Dendritic cell treated with granulocyte-macrophage colony-stimulating factor and Interleukin-4, amounts not matched to agents 40 ng/mL and 50 ng/mL, for 4 days (primary cell): ENCODE measurements around the gene ABHD16B.

Experiments
- H3K27ac Mint-ChIP-seq: one replicate; pipeline ENCODE4 v1.8.0; 2022; ENCODE audit warnings: mild to moderate bottlenecking, mixed read lengths
- H3K27me3 Mint-ChIP-seq: one replicate; pipeline ENCODE4 v1.8.0; 2022; ENCODE audit warnings: mild to moderate bottlenecking, mixed read lengths
- H3K36me3 Mint-ChIP-seq: one replicate; pipeline ENCODE4 v1.8.0; 2022; ENCODE audit warnings: low read depth, mixed read lengths
- H3K4me1 Mint-ChIP-seq: one replicate; pipeline ENCODE4 v1.8.0; 2022; ENCODE audit warnings: low read depth, mixed read lengths
- H3K4me3 Mint-ChIP-seq: one replicate; pipeline ENCODE4 v1.8.0; 2022; ENCODE audit warnings: mild to moderate bottlenecking, moderate library complexity, mixed read lengths
- H3K9me3 Mint-ChIP-seq: one replicate; pipeline ENCODE4 v1.8.0; 2022; ENCODE audit warnings: mixed read lengths
- intact Hi-C: fragments of 100-400 bp; cut with micrococcal nuclease; formaldehyde crosslinking; loops from one replicate; pipeline ENCODE4 v1.15.0; 2022

ABHD16B gene

GRCh38 chr20:63855363-63856097 is 5.8 kb upstream of the ABHD16B start:
- Mint-ChIP-seq H3K4me3 (no peak overlapping the region), H3K27me3 (peaks cover 12% of the 10 kb centered on the region), H3K9me3 (no peaks in the 10 kb centered on the region), H3K36me3 (peaks cover 3% of the 10 kb centered on the region), H3K27ac (peak overlapping the region; percentile 95), H3K4me1 (peaks cover 90% of the 10 kb centered on the region)
- intact Hi-C loops: loop anchor here (10.0 kb wide), 1 partner anchor 321 kb away; the partner anchor contains the start of gene PTK6

DNA sequence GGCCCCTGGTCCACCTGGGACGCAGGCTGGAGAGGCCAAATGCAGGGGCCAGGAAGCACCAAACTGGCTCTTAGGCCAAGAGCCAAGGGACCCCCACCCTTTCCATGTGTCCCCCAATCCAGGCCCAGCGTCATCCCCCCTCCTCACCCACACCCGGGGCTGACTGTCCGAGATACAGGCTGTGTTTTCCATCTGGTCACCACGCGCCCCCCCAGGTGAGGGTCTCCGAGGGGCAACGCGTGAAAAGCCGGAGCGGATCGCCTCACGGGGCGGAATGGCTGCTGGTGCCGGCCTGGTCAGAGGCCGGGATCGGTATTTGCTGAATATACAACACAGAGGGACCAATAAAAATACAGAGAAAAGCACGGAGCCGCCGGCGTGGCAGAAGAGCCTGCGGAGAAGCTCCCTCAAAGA is 5.2 kb upstream of the ABHD16B start:
- Mint-ChIP-seq H3K36me3 (peaks cover 9% of the 10 kb centered on the region), H3K27me3 (peaks cover 11% of the 10 kb centered on the region), H3K4me3 (no peak overlapping the region), H3K4me1 (peaks cover 90% of the 10 kb centered on the region), H3K27ac (no peak overlapping the region), H3K9me3 (no peaks in the 10 kb centered on the region)
- intact Hi-C loops: loop anchor here (10.0 kb wide), 1 partner anchor 321 kb away; the partner anchor contains the start of gene PTK6

DNA sequence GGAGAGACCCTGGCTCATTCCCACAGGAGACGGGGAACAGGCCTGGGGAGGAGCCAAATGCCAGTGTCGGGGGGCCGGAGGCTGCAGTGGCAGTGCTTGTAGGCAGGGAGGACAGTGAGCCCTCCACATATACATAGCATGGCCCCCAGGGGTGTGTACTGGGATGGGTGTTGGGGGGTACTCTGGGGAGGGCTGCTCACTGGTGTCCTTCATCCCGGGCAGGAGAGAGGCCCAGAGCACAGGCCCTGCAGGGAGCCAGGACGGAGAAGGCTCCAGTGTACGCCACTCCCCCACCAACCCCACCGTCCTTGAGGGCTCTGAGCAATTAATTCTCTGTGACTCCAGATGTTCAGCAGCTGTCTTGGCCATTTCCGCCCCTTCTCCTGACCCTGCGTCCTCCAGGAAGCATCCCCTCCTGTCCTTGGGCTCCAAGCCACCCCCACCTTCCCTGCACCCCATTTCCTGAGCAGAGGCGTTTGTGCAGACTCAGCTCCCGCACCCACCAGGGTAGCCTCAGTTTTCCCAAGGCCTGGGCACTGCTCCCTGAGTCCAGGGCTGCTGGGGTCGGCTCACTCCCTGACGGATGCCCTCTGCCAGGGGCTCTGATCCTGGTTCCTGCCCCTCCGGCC is 3.4 kb upstream of the ABHD16B start:
- intact Hi-C loops: loop anchor here (10.0 kb wide), 1 partner anchor 323 kb away; the partner anchor contains the start of gene PTK6
- H3K4me3 Mint-ChIP-seq: peak overlapping the region; percentile 57
- peaks cover 11% of the 10 kb centered on the region for H3K27me3 Mint-ChIP-seq
- H3K36me3 Mint-ChIP-seq: peaks cover 27% of the 10 kb centered on the region
- H3K4me1 Mint-ChIP-seq: peaks cover 79% of the 10 kb centered on the region
- no peaks in the 10 kb centered on the region for H3K9me3 Mint-ChIP-seq
- peak overlapping the region; percentile 84 for H3K27ac Mint-ChIP-seq

- Mint-ChIP-seq H3K9me3 (no peaks in the 10 kb centered on the region), H3K27ac (peak overlapping the region; percentile 84), H3K4me1 (peaks cover 80% of the 10 kb centered on the region), H3K27me3 (peaks cover 11% of the 10 kb centered on the region), H3K4me3 (peak overlapping the region; percentile 57), H3K36me3 (peaks cover 34% of the 10 kb centered on the region)
- intact Hi-C loops: loop anchor here (10.0 kb wide), 1 partner anchor 324 kb away; the partner anchor contains the start of gene PTK6
Observed at GRCh38 chr20:63858393-63859165, 2.7 kb upstream of the ABHD16B start.

DNA sequence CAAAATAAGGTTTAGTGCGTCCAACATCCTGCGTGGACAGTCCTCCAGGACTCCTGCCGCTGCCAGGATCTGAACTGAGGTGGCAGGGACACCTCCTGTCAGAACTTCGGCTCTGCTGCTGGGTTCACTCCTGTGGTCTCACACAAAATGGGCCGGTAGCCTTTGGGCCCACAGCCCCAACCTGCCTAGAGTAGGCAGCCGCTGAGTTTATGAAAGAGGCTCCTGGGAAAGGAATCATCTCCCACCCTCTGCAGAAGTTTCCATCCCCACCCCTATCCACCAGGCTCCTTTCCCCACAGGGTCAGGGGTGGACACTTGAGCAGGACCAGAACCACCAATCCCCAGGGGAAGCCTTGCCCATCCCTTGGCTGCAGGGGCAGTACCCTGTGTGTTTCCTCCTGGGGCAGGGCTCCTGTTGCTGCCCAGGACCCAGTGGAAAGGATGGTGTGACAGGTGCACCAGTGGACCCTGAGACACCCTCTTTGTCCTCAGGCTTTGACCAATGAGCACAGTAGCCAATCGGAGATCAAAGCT is 2.1 kb upstream of the ABHD16B start:
- intact Hi-C loops: loop anchor here (10.0 kb wide), 1 partner anchor 324 kb away; the partner anchor contains the start of gene PTK6
- Mint-ChIP-seq H3K9me3 (no peaks in the 10 kb centered on the region), H3K27me3 (peaks cover 11% of the 10 kb centered on the region), H3K27ac (peak overlapping the region; percentile 84), H3K4me3 (peak overlapping the region; percentile 20), H3K36me3 (peaks cover 39% of the 10 kb centered on the region), H3K4me1 (peaks cover 79% of the 10 kb centered on the region)

- H3K4me3 Mint-ChIP-seq: peak overlapping the region; percentile 66
- peaks cover 52% of the 10 kb centered on the region for H3K36me3 Mint-ChIP-seq
- no peaks in the 10 kb centered on the region for H3K9me3 Mint-ChIP-seq
- peaks cover 8% of the 10 kb centered on the region for H3K27me3 Mint-ChIP-seq
- H3K27ac Mint-ChIP-seq: peak overlapping the region; percentile 84
- intact Hi-C loops: loop anchor here (5.0 kb wide), 1 partner anchor 33 kb away; no protein-coding TSS in a partner anchor
- H3K4me1 Mint-ChIP-seq: peaks cover 68% of the 10 kb centered on the region
Observed at GRCh38 chr20:63860325-63861051, 810 bp upstream of the ABHD16B start.

DNA sequence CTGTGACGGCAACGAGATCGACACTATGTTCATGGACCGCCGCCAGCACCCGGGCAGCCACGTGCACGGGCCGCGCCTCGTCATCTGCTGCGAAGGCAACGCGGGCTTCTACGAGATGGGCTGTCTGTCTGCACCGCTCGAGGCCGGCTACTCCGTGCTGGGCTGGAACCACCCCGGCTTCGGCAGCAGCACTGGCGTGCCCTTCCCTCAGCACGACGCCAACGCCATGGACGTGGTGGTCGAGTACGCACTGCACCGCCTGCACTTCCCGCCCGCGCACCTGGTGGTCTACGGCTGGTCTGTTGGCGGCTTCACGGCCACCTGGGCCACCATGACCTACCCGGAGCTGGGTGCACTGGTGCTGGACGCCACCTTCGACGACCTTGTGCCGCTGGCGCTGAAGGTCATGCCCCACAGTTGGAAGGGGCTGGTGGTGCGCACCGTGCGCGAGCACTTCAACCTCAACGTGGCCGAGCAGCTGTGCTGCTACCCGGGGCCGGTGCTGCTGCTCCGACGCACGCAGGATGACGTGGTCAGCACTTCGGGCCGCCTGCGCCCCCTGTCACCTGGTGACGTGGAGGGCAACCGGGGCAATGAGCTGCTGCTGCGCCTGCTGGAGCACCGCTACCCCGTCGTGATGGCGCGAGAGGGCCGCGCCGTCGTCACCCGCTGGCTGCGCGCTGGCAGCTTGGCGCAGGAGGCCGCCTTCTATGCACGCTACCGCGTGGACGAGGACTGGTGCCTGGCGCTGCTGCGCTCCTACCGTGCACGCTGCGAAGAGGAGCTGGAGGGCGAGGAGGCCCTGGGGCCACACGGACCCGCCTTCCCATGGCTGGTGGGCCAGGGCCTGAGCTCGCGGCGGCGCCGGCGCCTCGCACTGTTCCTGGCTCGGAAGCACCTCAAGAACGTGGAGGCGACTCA is 943 bp downstream of the ABHD16B start:
- H3K36me3 Mint-ChIP-seq: peaks cover 65% of the 10 kb centered on the region
- peaks cover 71% of the 10 kb centered on the region for H3K4me1 Mint-ChIP-seq
- H3K27me3 Mint-ChIP-seq: peaks cover 2% of the 10 kb centered on the region
- peak overlapping the region; percentile 88 for H3K27ac Mint-ChIP-seq
- intact Hi-C loops: loop anchor here (5.0 kb wide), 1 partner anchor 35 kb away; no protein-coding TSS in a partner anchor
- no peaks in the 10 kb centered on the region for H3K9me3 Mint-ChIP-seq
- H3K4me3 Mint-ChIP-seq: no peak overlapping the region

DNA sequence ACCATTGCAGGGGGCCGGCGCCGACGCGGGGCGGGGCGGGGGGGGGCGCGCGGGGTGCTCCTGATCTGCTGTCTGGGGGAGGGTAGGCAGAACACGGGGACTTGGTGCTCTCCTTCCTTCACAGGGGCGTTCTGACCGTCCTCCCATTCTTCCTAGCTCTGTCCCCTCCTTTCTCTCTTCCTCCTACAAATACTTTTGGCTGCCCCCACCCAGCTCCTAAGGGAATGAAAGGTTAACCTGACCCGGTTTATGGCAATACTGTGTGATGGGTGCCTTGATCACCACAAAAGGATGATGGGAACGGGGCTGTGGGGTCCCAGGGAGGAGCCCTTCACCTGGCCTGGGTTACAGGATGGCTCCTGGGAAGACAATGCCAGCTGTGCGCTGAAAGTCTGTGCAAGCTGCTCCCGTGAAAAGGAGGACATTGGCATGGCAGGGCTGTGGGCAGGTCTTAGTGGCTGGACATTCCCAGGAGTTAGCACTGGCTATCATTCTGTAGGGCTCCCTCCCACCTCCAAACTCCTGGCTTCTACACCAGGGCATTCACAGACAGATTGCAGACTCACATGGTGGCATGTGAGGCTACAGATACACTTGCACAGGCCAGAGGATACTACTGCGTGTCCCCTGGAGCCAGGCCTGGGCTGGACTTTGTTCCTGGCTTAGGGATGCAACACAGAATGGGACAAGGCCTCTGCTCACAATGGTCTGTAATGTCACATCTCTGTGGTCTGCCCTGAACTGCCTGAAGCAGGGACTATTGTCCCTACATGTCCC is 1.9 kb downstream of the ABHD16B start:
- peaks cover 1% of the 10 kb centered on the region for H3K27me3 Mint-ChIP-seq
- peaks cover 68% of the 10 kb centered on the region for H3K4me1 Mint-ChIP-seq
- intact Hi-C loops: loop anchor here (5.0 kb wide), 1 partner anchor 36 kb away; no protein-coding TSS in a partner anchor
- H3K4me3 Mint-ChIP-seq: peak overlapping the region; percentile 85
- H3K9me3 Mint-ChIP-seq: no peaks in the 10 kb centered on the region
- peak overlapping the region; percentile 88 for H3K27ac Mint-ChIP-seq
- H3K36me3 Mint-ChIP-seq: peaks cover 75% of the 10 kb centered on the region

DNA sequence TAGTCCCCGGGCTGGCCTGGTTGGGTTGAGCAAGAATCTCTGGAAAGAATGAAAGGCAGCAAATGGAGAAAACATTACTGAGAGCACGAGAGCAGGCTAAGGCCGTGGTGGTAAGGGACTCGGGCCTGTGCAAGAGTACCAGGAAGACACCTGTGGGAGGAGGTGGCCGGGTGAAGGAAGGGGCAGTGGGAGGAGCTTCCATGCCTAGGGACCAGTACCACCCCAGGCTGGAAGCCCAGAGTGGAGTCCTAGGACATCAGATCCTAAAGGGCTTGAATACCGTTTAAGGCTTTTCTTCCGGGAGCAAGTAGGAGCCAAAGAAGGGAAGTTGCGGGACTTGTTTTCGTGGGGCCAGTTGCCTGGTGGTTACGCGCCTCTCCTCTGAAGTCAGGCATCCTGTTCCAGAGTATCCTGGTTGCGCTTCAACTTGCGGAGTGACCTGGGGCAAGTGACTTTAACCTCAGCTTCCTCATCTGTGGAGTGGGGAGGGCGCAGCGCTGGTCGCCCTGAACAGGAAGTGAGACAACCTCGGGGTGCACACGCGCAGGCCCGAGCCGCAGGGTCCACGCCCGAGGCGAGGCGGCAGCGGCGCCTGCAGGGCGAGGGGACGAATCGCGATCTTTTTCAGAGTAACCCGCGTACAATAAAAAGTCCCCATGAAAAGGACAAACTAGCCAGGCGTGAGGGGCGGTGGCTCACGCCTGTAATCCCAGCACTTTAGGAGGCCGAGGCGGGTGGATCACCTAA is 2.7 kb downstream of the ABHD16B start:
- no peaks in the 10 kb centered on the region for H3K27me3 Mint-ChIP-seq
- peaks cover 83% of the 10 kb centered on the region for H3K36me3 Mint-ChIP-seq
- H3K4me1 Mint-ChIP-seq: peaks cover 64% of the 10 kb centered on the region
- intact Hi-C loops: loop anchor here (1.0 to 5.0 kb wide), 3 partner anchors 9 to 77 kb away; no protein-coding TSS in a partner anchor
- H3K9me3 Mint-ChIP-seq: no peaks in the 10 kb centered on the region
- peak overlapping the region; percentile 85 for H3K4me3 Mint-ChIP-seq
- peak overlapping the region; percentile 88 for H3K27ac Mint-ChIP-seq

DNA sequence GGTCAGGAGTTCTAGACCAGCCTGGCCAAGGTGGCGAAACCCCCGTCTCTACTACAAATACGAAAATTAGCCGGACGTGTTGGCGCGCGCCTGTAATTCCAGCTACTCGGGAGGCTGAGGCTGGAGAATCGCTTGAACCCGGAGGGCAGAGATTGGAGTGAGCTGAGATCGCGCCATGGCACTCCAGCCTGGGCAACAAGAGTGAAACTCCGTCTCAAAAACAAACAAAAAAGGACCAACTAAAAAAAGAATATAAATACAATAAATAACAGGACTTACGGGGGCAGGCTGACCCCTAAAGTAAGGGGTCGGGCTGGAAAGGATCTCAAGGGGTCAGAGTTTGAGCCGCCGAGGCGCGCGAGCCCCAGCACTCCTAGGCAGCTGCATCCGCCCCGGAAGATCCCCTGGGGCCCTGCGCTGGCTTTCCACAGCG is 3.3 kb downstream of the ABHD16B start:
- peaks cover 64% of the 10 kb centered on the region for H3K4me1 Mint-ChIP-seq
- H3K9me3 Mint-ChIP-seq: no peaks in the 10 kb centered on the region
- H3K4me3 Mint-ChIP-seq: peak overlapping the region; percentile 85
- peak overlapping the region; percentile 88 for H3K27ac Mint-ChIP-seq
- intact Hi-C loops: loop anchor here (1.0 to 5.0 kb wide), 3 partner anchors 9 to 78 kb away; no protein-coding TSS in a partner anchor
- no peaks in the 10 kb centered on the region for H3K27me3 Mint-ChIP-seq
- peaks cover 89% of the 10 kb centered on the region for H3K36me3 Mint-ChIP-seq
